ENCODE data around the gene AREG.

Gene AREG

DNA sequence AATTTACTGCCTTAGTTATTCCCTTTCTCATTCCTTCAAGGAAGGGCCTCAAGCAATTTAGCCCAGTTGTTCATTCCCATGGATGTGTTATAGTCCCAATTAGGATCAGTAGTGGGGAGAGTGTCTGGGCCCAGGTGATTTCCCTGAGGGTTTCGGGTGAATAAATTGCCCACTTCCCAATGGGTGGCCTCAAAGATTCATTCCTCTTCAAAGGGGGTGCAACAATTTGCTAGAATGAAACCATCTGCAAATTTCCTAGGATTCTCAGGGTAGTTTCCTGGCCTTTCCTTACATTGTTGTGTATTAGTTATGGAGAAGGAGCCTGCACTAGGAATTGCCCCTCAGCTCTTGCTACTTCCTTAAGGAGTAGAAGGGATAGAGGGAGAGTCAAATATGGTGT is 6.3 kb upstream of the AREG start:
- no peak overlapping the region for H3K4me3 ChIP-seq (replicated peaks; ENCODE audit: low read depth, low read length)
- TF ChIP-seq, protein P1, sequence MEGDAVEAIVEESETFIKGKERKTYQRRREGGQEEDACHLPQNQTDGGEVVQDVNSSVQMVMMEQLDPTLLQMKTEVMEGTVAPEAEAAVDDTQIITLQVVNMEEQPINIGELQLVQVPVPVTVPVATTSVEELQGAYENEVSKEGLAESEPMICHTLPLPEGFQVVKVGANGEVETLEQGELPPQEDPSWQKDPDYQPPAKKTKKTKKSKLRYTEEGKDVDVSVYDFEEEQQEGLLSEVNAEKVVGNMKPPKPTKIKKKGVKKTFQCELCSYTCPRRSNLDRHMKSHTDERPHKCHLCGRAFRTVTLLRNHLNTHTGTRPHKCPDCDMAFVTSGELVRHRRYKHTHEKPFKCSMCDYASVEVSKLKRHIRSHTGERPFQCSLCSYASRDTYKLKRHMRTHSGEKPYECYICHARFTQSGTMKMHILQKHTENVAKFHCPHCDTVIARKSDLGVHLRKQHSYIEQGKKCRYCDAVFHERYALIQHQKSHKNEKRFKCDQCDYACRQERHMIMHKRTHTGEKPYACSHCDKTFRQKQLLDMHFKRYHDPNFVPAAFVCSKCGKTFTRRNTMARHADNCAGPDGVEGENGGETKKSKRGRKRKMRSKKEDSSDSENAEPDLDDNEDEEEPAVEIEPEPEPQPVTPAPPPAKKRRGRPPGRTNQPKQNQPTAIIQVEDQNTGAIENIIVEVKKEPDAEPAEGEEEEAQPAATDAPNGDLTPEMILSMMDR (IDR thresholded peaks at IDR 0.05; ENCODE audit: low read depth, low read length, missing control alignments) = no peak
- DNase-seq (ENCODE audit: extremely low read depth, low read depth) = no peak

DNA sequence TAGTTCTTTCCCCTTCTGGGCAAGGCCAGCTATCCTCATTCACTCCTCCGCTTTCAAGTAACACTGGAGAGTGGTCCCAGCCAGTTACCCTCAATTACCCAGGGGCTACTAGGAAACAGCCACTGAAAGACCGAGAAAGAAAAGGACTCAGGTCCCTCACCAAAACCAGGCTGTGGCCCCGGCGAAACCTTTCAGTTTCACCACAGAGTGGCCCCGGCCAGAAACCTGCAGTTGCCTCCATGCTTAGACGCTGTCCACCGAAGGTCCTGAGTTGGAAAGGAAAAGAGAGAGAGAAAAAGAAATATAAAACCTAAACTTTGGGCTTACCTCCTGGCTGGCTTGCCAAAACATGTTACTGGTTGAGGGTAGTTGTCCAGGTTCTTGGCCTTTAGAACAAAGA is 5.0 kb upstream of the AREG start:
- TF ChIP-seq, protein P1 (IDR thresholded peaks at IDR 0.05; ENCODE audit: low read depth, low read length, missing control alignments) = no peak
- no peak overlapping the region for H3K4me3 ChIP-seq (replicated peaks; ENCODE audit: low read depth, low read length)
- DNase-seq (ENCODE audit: extremely low read depth, low read depth) = no peak

DNA sequence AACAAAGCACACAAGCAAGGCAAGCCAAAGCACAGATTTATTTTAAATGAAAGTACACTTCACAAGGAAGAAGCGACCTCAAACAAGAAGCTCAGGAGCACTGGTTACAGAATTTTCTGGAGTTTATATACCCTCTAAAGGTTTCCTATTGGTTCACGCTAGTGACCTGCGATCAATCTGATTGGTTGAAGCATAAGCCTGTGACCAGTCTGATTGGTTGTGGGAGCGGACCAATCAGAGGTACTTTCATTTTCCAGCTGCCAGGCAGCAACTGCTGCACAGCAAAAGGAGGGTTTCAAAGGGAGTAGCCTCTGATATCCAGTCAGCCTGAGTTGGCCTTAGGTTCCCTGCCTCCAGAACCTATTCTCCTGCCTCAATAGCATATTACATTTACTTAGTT is 4.6 kb upstream of the AREG start:
- DNase-seq (ENCODE audit: extremely low read depth, low read depth) = no peak
- TF ChIP-seq, protein P1 (IDR thresholded peaks at IDR 0.05; ENCODE audit: low read depth, low read length, missing control alignments) = no peak
- H3K4me3 ChIP-seq (replicated peaks; ENCODE audit: low read depth, low read length) = no peak overlapping the region

DNA sequence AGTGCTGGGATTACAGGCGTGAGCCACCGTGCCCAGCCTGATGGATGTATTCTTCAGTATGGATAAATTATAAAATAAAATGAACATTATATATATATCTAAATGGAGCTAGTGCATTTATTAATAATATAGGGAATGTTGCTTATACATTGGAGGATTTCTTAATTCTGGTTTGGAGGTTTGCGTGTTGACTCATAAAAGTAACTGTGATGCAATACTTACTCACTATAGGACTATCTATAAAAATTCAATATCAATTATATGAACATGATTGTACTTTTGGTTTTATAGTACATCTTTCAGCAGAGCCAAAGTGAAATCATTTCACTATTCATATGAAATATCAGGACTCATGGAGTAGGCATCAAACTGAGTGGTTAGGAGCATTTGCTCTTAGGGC is 3.2 kb upstream of the AREG start:
- DNase-seq (ENCODE audit: extremely low read depth, low read depth) = no peak
- TF ChIP-seq, protein P1 (IDR thresholded peaks at IDR 0.05; ENCODE audit: low read depth, low read length, missing control alignments) = no peak
- no peak overlapping the region for H3K4me3 ChIP-seq (replicated peaks; ENCODE audit: low read depth, low read length)

DNA sequence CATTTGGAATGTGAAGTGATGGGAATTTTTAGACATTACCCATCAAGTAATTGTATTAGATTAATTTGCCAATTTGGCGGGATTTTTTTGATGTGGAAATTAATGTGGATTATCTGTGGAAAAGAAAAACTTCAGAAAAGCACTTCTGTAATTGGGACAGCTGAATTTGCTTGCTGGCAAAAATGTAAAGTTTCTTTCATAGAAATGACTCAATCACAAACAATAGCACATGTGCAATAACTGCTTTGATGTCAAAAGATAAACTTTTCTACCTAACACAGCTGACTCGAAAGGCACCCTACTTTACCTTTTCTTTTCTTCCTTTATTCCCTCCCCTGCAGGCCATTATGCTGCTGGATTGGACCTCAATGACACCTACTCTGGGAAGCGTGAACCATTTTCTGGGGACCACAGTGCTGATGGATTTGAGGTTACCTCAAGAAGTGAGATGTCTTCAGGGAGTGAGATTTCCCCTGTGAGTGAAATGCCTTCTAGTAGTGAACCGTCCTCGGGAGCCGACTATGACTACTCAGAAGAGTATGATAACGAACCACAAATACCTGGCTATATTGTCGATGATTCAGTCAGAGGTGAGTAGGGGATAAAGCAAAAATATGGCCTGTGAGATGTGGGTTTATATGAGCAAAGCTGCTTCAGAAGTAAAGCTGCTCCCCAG is 1.4 kb downstream of the AREG start:
- DNase-seq (ENCODE audit: extremely low read depth, low read depth) = no peak
- H3K4me3 ChIP-seq (replicated peaks; ENCODE audit: low read depth, low read length) = no peak overlapping the region
- TF ChIP-seq, protein P1 (IDR thresholded peaks at IDR 0.05; ENCODE audit: low read depth, low read length, missing control alignments) = no peak

DNA sequence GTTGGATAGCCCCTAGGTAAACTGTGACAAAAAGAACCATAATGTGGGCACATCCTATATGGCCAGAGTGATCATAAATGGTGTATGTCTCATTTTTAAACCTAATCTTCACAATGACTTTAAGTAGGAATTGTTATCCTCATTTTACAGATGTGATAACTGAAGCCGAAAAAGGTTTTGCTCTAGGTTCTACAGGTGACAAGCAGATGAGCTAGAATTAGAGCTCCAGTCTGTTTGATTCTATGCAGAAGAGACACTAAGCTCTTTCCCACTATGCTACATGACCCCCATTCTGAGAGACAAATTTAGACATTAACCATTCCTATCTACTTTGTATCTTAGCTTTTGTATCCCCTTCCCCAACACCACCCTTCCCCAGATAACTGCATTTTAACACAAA is 2.0 kb downstream of the AREG start:
- TF ChIP-seq, protein P1 (IDR thresholded peaks at IDR 0.05; ENCODE audit: low read depth, low read length, missing control alignments) = no peak
- no peak overlapping the region for H3K4me3 ChIP-seq (replicated peaks; ENCODE audit: low read depth, low read length)
- DNase-seq (ENCODE audit: extremely low read depth, low read depth) = no peak

Data from HFF-Myc (cell line).